IPS DF 4.7 (cell line): Measurements from ENCODE around the gene SHISAL1.

Source experiments
- DNase-seq: peaks from one replicate; pipeline ENCODE4 v3.0.0-alpha.2; 2013; ENCODE audit warnings: low spot score; ENCODE audit errors: extremely low read depth

Gene SHISAL1

DNA sequence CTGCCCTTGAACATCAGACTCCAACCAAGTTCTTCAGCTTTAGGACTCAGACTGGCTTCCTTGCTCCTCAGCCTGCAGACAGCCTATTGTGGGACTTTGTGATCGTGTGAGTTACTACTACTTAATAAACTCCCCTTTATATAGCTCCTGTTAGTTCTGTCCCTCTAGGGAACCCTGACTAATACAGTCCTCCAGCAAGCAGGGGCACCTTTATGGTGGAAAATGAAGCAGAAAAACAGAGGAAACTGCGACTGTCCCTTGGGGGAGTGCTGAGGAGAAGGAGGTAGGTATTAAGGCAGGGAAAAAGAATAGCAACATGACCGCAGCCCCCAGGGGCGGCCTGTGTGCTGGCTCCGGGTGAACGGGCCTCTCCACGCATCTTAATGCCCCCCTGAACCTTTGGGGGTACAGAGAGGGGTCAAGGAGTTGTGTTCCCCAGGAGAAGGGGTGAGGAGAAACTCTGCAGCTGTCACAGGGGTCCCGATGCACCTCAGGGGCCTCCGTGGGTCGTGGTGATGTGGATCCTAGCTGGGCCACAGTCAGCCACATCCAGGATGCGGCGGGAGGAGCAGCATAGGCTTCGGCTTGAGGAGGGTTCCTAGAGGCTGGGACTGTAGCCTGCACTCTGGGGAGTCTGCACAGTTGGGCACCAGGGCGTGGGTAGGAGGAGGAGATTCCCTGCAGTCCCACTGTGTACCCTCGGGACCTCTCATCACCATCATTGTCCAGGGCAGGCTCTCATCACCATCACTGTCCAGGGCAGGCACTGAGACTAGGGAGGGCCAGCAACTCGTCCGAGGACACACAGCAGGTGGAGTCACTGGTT, 34.3 kb downstream of the SHISAL1 start:
- DNase-seq: no peak

DNA sequence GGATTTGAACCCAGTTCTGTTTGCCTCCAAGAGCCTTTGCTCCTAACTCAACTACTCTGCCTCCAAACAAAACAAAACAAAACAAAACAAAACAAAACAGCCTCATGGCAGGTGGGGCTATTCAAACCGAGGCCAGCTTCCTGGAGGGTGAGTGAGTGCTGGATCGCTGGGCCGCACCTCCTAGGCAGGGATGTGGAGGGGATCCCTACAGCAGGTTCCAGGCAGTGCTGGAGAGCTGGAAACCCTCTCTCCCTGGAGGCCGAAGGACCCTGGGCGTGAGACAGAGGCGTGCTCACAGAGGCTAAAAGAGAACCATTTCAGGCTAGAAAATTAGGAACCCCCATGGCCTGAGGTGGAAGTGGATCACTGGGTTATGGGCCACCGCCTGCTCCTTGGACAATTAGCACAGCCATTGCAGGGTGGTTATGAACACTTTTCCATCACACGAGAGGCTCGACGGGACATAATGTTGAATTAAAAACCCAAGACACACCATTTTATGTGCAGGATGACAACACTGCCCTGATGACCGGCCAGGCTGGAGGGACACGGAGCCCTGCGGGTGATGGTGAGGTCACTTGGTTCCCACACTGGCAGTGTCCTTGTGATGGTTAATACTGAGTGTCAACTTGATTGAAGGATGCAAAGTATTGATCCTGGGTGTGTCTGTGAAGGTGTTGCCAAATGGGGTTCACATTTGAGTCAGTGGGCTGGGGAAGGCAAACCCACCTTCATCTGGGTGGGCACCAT, 35.2 kb downstream of the SHISAL1 start:
- no peak for DNase-seq

DNA sequence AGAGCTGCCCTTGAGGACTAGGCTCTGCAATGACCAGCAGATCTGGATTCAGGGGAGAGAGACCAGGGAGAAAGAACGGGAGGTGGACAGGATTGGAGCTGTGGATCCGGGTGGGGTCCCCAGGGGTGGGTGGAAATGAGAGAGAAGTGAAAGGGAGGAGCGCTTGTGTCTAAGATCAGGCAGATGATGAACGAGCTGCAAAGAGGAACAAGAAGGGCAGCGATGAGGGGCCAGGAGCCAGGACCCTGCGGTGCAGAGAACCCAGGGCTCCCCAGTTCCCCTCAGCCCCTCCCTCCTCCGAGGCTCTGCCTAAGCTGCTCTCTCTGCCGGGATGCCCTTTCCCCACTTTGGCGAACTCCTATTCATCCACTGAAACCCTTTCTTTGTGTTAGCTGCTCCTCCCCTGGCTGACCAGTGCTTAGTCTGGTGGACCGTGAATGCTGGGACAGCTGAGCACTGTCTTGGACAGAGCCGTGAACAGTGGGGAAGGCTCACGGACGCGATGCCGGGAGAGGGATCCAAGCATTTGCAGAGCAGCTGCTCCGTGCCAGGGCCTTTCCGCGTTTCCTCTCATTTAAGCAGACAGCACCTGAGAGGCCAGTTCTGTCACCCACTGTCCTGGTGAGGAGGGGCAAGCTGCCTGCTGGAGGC, 35.9 kb downstream of the SHISAL1 start:
- DNase-seq: no peak

- DNase-seq: no peak
Observed at GRCh38 chr22:44276041-44276440, 36.7 kb downstream of the SHISAL1 start.

DNA sequence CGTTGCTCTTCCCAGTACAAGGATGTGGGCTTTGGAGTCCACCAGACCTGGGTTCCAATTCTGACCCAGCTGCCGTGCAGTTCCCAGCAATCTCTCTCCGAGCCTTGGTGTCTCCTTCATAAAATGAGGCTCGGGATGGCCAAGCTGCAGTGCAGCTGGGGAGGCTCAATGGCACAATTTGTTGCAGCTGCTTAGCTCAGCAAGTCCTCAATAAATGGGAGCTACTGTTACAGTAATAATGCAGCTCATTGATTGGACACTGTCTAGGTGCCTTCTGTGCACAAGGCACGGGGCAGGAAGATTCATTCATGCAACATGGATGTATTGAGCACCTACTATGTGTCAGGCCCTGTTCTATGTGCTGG, 37.1 kb downstream of the SHISAL1 start:
- DNase-seq: no peak

DNA sequence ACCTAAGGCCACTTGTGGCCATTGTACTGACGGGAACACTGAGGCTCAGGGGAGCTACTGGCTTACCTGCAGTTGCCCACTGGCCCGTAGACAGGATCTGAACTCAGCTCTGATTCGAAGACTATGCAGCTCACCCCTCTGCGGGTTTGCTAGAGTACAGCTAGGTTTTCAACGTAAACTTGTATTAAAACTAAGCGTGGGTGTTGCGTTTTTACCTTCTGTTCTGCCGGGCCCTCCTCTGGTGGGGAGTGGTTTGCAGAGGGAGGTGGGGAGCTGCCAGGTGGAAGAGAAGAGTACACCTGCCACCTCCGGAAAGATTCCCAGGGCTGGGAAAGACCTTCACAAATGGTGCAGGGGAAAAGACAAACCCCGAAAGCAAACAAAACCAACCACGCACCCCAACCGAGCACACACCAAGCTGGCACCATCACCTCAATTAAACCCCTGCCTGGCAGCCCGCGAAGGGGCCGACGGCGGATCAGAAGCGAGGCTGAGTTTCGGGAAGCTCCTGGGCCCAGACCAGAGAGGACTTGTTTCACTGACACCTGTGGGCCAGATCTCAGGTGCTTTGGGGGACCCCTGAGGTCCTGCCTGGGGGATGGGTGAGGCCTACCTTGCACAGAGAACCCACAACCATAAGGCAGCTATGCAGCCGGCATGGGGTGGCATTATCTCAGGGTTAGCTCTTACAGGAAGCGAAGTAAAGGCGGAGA, 37.7 kb downstream of the SHISAL1 start:
- no peak for DNase-seq

GRCh38 chr22:44273175-44273574, 39.6 kb downstream of the SHISAL1 start:
- no peak for DNase-seq

DNA sequence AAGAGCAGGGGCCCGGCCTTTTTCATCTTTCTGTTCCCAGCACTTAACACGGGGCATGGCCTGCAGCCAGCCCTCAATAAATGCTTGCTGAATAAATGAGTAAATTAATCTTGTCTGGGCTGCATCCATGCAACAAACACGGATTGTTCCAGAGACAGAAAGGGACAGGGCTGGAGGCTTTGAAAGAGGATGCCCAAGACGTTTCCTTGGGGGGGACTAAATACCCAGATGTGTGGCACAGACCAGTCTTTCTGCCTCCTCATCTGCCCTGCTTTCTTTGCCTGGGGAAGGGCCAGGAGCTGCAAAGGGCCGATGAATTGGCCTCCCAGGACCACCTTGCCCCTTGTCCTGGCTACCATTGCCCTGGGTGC, 40.4 kb downstream of the SHISAL1 start:
- no peak for DNase-seq

DNA sequence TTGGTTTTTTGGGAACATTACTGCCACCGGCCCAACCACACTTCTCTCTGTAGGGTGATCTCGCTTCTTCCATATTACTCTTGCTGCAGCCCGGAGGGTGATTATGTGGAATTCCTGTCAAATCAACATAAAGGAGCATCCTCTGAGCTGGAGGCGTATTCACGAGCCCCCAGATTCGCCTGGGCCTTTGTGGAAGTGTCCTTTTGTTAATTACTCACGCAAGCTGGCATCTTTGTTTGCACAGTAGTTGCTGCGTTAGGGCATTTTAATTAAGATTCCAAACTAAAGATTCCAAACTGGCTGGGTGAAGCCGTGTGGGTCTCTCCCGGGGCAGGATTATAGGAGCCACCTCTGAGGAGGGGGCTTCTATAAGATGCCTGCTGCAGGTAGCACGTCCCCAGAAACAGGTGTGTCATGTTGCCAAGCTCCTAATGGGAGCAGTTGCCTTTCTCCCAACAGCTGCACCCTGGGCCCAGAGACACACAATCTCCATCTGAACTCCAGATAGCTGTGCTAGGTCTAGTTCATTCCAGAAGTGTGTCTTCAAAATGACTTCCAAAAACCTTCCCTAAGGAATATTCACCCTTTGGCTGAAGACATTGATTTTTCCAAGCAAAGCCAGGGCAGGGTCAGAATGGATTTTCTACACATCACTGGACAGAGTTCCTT, 40.9 kb downstream of the SHISAL1 start:
- no peak for DNase-seq

DNA sequence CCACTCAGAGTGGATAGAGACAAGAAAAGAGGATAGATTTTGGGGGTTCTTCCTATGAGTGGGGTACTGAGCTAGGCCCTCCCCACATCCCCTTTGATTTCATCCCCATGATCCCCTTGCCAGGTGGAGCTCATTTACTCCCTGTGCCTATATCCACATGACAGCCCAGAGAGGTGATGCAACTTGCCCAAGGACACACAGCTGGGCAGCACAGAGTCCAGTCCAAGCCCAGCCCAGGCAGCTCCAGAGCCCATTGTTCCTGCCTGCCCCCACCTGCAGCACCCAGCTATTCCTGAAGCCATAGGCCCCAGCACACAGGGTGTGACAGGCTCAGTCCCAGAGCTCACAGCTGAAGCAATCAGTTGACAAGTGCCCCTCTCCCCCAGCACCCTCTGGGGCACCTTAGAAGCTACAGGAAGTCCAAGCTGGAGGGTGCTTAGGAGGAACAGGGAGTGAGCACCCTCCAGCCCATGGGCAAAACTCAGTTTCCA, 41.7 kb downstream of the SHISAL1 start:
- no peak for DNase-seq

DNA sequence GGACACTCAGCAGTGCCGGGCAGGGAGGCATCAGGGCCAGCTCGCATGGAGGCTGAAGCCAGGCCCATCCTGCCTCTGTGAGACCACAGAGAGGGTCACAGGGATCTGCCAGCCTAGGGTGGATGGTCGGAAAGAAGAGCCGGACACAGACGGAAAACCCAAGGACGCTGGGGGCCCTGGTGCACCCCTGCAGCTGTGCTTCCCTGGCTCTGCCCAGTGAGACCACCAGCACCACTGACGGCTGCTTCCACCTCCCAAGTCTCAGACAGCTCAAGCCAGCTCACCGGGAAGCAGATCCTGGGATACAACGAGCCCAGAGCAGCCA, 42.2 kb downstream of the SHISAL1 start:
- no peak for DNase-seq

- DNase-seq: no peak
Observed at GRCh38 chr22:44269757-44270555, 42.8 kb downstream of the SHISAL1 start.

DNA sequence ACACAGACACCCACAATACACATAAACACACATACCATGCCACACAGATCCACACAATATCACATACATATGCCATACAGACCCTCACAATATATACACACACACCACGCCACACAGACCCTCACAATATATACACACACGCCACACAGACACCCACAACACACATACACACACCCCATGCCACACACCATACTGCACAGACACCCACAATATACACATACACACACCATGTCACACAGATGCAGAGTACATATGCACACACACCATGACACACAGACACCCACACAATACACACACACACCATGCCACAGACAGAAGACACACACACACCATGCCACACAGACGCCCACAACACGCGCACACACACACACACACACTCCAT, 43.6 kb downstream of the SHISAL1 start:
- DNase-seq: no peak

- no peak for DNase-seq
Observed at GRCh38 chr22:44268431-44269116, 44.2 kb downstream of the SHISAL1 start.

DNA sequence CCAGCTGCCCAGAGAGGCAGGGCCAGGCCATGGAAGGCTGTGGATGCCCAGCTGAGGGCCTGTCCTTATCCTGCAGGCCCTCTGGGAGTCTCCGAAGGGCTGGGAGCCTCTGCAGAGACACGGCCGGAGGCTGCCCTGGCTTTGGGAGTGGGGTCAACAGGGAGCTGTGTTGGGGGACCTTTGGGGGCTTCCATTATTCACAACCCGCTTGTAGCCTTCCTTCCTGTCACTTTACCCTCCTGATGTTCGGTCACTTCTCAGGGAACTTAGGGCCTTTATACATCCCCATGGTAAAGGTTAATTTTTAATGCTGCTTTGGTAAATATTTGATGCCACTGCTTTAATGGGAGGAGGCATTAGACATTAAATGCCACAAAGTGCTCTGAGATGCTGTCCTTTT, 44.9 kb downstream of the SHISAL1 start:
- no peak for DNase-seq

- DNase-seq: no peak
Observed at GRCh38 chr22:44266796-44267760, 45.7 kb downstream of the SHISAL1 start.

DNA sequence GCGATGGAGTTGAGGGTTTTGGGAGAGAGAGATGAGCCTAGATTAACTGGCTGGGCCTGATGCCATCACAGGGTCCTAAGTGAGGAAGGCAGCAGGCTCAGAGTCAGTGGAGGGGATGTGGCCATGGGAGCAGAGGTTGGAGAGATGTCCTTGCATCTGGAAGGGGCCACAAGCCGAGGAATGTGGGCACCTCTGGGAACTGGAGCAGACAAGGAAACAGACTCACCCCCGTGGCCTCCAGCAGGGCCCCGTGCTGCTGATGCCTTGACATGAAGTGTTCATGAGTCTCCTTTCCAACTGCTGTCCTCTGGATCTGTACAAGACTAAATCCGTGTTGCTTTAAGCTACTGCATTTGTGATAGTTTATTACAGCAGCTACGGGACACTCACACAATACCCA, 49.2 kb downstream of the SHISAL1 start:
- DNase-seq: no peak

DNA sequence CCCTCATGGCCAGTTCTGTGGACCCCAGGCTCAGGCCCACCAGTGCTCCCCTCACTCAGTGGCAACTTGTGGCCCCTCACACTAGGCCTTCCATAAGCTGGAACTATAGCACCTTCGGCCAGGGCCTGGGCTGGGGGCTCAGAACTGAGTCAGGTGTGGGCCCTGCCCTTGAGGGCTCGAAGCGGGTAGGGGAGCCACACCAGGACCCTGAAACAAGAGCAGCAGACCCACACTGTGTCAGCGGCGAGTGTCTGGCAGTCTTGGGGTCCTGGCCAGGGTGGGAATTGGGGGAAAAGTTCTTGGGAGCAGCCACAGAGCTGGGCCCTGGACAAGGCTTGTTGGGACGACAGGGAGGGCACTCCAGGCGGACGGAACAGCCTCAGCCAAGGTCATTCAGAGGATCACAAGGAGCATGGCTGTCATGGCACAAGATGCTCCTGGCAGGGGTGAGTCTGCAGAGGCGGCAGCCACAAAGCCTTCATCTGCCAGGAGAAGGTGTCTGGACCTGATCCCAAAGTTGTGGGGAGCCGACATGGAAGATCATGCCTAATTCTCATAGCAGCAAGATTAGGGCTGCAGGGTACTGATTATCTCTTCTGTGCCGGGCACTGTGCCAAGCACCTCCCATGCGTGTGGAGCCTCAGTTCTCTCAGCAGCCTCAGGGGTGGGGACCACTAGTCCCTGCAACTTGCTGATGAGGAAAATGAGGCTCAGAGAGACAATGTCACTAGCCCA, 50.7 kb downstream of the SHISAL1 start:
- no peak for DNase-seq
